Activated gamma-delta T cell treated with Interleukin-2 at 50 U/mL for 16 hours (primary cell): ENCODE measurements around the gene WNT11.

Experiments
- DNase-seq: peaks from one replicate; pipeline ENCODE4 v3.0.0-alpha.2; 2020

The WNT11 gene

GRCh38 chr11:76170468-76170867 is 35.8 kb downstream of the WNT11 start:
- DNase-seq, result no peak

GRCh38 chr11:76169473-76169896 is 36.8 kb downstream of the WNT11 start:
- DNase-seq, result no peak

GRCh38 chr11:76167590-76167989 is 38.7 kb downstream of the WNT11 start:
- DNase-seq, result no peak

- no peak for DNase-seq
Observed at GRCh38 chr11:76166314-76166713, 40.0 kb downstream of the WNT11 start.

- DNase-seq, result no peak
Observed at GRCh38 chr11:76164861-76165751, 41.2 kb downstream of the WNT11 start.

GRCh38 chr11:76164081-76164480 is 42.2 kb downstream of the WNT11 start:
- no peak for DNase-seq

GRCh38 chr11:76163289-76163880 is 42.9 kb downstream of the WNT11 start:
- no peak for DNase-seq

GRCh38 chr11:76162336-76163288 is 43.7 kb downstream of the WNT11 start:
- no peak for DNase-seq

GRCh38 chr11:76161261-76161961 is 44.9 kb downstream of the WNT11 start:
- no peak for DNase-seq

- no peak for DNase-seq
Observed at GRCh38 chr11:76160856-76161255, 45.4 kb downstream of the WNT11 start.

- no peak for DNase-seq
Observed at GRCh38 chr11:76159983-76160661, 46.2 kb downstream of the WNT11 start.

GRCh38 chr11:76159303-76159937 is 46.9 kb downstream of the WNT11 start:
- no peak for DNase-seq

- no peak for DNase-seq
Observed at GRCh38 chr11:76158394-76159302, 47.7 kb downstream of the WNT11 start.

- DNase-seq, result no peak
Observed at GRCh38 chr11:76157891-76158290, 48.4 kb downstream of the WNT11 start.

- no peak for DNase-seq
Observed at GRCh38 chr11:76156971-76157427, 49.3 kb downstream of the WNT11 start.

- DNase-seq, result no peak
Observed at GRCh38 chr11:76155500-76156227, 50.6 kb downstream of the WNT11 start.

GRCh38 chr11:76153571-76153923 is 52.8 kb downstream of the WNT11 start:
- no peak for DNase-seq

GRCh38 chr11:76152741-76153570 is 53.3 kb downstream of the WNT11 start:
- peak; percentile 36 for DNase-seq
